SU-DHL-6 (cell line): Measurements from ENCODE around the gene PXMP4.

Source experiments
- H2AFZ ChIP-seq: fragments of 200-600 bp; sonication (generic); 2 replicates; pipeline ENCODE4 v1.6.1; 2014; ENCODE audit warnings: low read depth, mild to moderate bottlenecking, moderate library complexity, mixed read lengths, antibody characterized with exemption, low read length; ENCODE audit not compliant: severe bottlenecking
- H3F3A ChIP-seq: fragments of 200-600 bp; shearing (Covaris generic); 2 replicates; pipeline ENCODE4 v1.6.0; 2016; ENCODE audit warnings: antibody characterized with exemption, mild to moderate bottlenecking; ENCODE audit not compliant: insufficient read depth
- H3K27ac ChIP-seq: fragments of 200-600 bp; sonication (generic); 2 replicates; pipeline ENCODE4 v1.5.1; 2016; ENCODE audit warnings: low read depth, mild to moderate bottlenecking, low read length, moderate library complexity, mixed read lengths
- H3K27me3 ChIP-seq: fragments of 200-600 bp; sonication (generic), shearing (Covaris generic); 2 replicates; pipeline ENCODE4 v1.6.0; 2014; ENCODE audit warnings: mild to moderate bottlenecking, low read length
- H3K36me3 ChIP-seq: fragments of 200-600 bp; sonication (generic); 2 replicates; pipeline ENCODE4 v1.6.1; 2014; ENCODE audit warnings: mild to moderate bottlenecking, low read length, mixed read lengths
- H3K4me2 ChIP-seq: fragments of 300-600, 200-600 bp; shearing (Covaris generic), sonication (generic); 2 replicates; pipeline ENCODE4 v1.6.0; 2014; ENCODE audit warnings: low read length, low read depth, mild to moderate bottlenecking; ENCODE audit not compliant: poor library complexity, severe bottlenecking
- H3K4me3 ChIP-seq: fragments of 200-600 bp; sonication (generic); 2 replicates; pipeline ENCODE4 v1.5.1; 2014; ENCODE audit warnings: antibody characterized with exemption, low read length, mild to moderate bottlenecking, mixed read lengths; ENCODE audit not compliant: insufficient read depth, poor library complexity, severe bottlenecking
- H3K79me2 ChIP-seq: fragments of 200-600 bp; sonication (generic); 2 replicates; pipeline ENCODE4 v1.6.1; 2014; ENCODE audit warnings: mild to moderate bottlenecking, low read length, moderate library complexity; ENCODE audit not compliant: insufficient read depth
- H3K9ac ChIP-seq: fragments of 200-600 bp; sonication (generic); 2 replicates; pipeline ENCODE4 v1.7.0; 2014; ENCODE audit warnings: mild to moderate bottlenecking, low read length
- H3K9me2 ChIP-seq: fragments of 200-600 bp; sonication (generic); replicated peaks from 2 replicates; pipeline ENCODE4 v1.6.1; 2014; ENCODE audit warnings: low read length; ENCODE audit not compliant: insufficient read depth
- H3K9me3 ChIP-seq: fragments of 200-600 bp; sonication (generic); 2 replicates; pipeline ENCODE4 v1.6.1; 2014; ENCODE audit warnings: low read length, mixed read lengths; ENCODE audit not compliant: insufficient read depth
- H4K20me1 ChIP-seq: fragments of 200-600 bp; sonication (generic); 2 replicates; pipeline ENCODE4 v1.6.1; 2014; ENCODE audit warnings: low read depth, mild to moderate bottlenecking, antibody characterized with exemption, low read length, moderate library complexity, mixed read lengths
- CTCF ChIP-seq: fragments of 200-600 bp; sonication (generic); IDR thresholded peaks from one replicate; pipeline ENCODE4 v1.5.1; 2017; ENCODE audit warnings: antibody characterized with exemption, mild to moderate bottlenecking, low read length, moderate library complexity; ENCODE audit not compliant: insufficient read depth, poor library complexity, severe bottlenecking
- EZH2phosphoT487 ChIP-seq: fragments of 200-600 bp; sonication (generic), shearing (Covaris generic); conservative IDR thresholded peaks from 2 replicates; pipeline ENCODE4 v1.6.1; 2018; ENCODE audit warnings: mild to moderate bottlenecking, antibody characterized with exemption, low read length, moderate library complexity, mixed read lengths

PXMP4 gene

DNA sequence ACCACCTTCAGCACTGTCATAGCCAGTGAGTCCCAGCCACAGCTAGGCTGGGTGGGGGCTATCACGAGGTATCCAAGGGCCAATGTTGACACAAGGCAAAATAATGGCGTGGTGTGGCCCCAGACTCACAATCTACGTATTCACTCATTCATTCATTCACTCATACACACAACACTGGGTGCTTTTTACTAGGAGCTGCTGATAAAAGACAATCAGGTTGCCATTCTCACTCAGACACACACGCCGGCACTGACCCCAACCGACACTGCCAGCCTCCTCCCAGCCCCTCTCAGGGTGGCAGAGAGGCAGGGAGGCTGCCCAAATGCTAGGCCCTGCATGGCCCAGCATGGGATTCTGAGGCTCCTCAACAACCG, 59.4 kb downstream of the PXMP4 start:
- Histone ChIP-seq H3F3A (peaks cover 4% of the 10 kb centered on the region; the same call in 1 of the 2 replicates), H3K4me3 (no peak overlapping the region), H2AFZ (no peak overlapping the region), H3K9ac (no peak overlapping the region), H3K79me2 (peaks cover 8% of the 10 kb centered on the region; the same call in 1 of the 2 replicates), H3K4me2 (no peak overlapping the region), H3K9me3 (no peaks in the 10 kb centered on the region), H3K36me3 (no peaks in the 10 kb centered on the region), H3K27me3 (no peaks in the 10 kb centered on the region), H3K9me2 (no peaks in the 10 kb centered on the region), H4K20me1 (no peaks in the 10 kb centered on the region), H3K27ac (no peak overlapping the region)
- TF ChIP-seq EZH2phosphoT487 (no peak), CTCF (no peak)

- H3K9ac ChIP-seq = no peak overlapping the region
- no peak for TF ChIP-seq CTCF
- no peak overlapping the region for H3K4me2 ChIP-seq
- H3K27me3 ChIP-seq = no peaks in the 10 kb centered on the region
- H3K36me3 ChIP-seq = no peaks in the 10 kb centered on the region
- H3K9me3 ChIP-seq = no peaks in the 10 kb centered on the region
- H3K9me2 ChIP-seq = no peaks in the 10 kb centered on the region
- H3K27ac ChIP-seq = no peak overlapping the region
- peaks cover 8% of the 10 kb centered on the region; the same call in 1 of the 2 replicates for H3K79me2 ChIP-seq
- no peak overlapping the region for H2AFZ ChIP-seq
- H3K4me3 ChIP-seq = no peak overlapping the region
- no peaks in the 10 kb centered on the region for H3F3A ChIP-seq
- no peaks in the 10 kb centered on the region for H4K20me1 ChIP-seq
These were observed 60.0 kb downstream of the PXMP4 start for GRCh38 chr20:33660035-33660684.

DNA sequence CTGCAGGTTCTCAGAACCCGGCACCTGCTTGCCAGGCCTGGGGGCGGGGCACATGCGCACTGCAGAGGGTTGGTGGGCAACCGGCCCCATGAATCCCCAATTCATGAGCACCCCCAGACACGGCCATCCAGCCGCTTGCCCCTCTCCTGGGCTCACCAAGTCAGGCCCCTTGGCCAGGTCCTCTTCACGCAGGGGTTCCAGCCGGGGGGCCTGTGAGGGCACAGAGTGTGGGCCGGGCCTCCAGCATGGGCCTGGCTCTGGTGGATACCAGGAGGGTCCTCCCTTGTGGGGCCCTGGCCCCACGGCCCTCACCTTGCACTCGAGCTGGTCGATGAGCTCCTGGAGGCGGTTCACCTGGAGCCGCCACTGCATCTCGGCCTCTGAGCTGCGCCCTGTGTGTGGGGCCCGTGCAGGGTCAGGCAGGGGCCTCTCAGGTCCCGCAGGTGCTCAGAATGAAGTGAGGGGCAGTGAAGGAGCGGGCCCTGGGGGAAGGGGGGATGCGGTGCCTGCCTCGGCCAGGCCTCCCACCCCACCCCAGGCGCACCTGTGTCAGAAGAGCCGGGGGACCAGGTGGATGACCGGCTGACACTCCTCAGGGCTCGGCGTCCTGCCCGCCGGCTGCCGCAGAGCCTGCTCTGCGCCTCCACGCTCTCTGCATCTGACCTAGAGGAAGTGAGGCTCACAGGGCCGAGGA, 60.6 kb downstream of the PXMP4 start:
- H3K36me3 ChIP-seq = no peaks in the 10 kb centered on the region
- no peak overlapping the region for H2AFZ ChIP-seq
- H3K9me3 ChIP-seq = no peaks in the 10 kb centered on the region
- no peaks in the 10 kb centered on the region for H4K20me1 ChIP-seq
- H3K9me2 ChIP-seq = no peaks in the 10 kb centered on the region
- no peaks in the 10 kb centered on the region for H3K27me3 ChIP-seq
- TF ChIP-seq CTCF = no peak
- no peak for TF ChIP-seq EZH2phosphoT487
- H3F3A ChIP-seq = no peaks in the 10 kb centered on the region
- no peak overlapping the region for H3K9ac ChIP-seq
- no peak overlapping the region for H3K4me2 ChIP-seq
- H3K79me2 ChIP-seq = peaks cover 8% of the 10 kb centered on the region; the same call in 1 of the 2 replicates
- no peak overlapping the region for H3K4me3 ChIP-seq
- H3K27ac ChIP-seq = no peak overlapping the region
